Effector CD8-positive, alpha-beta T cell (primary cell): ENCODE measurements around the gene JMJD1C.

Experiments
- DNase-seq: peaks from one replicate; lab custom pipeline; 2025; lab: John Stamatoyannopoulos, UW

The JMJD1C gene

GRCh38 chr10:63438506-63439498 lies 27.0 kb downstream of the JMJD1C start:
- DNase-seq: no peak

- DNase-seq: no peak
These were observed 28.4 kb downstream of the JMJD1C start for GRCh38 chr10:63437116-63437949.

- DNase-seq: no peak
These were observed 29.6 kb downstream of the JMJD1C start for GRCh38 chr10:63436225-63436624.

- no peak for DNase-seq
These were observed 30.6 kb downstream of the JMJD1C start for GRCh38 chr10:63434866-63435854.

DNA sequence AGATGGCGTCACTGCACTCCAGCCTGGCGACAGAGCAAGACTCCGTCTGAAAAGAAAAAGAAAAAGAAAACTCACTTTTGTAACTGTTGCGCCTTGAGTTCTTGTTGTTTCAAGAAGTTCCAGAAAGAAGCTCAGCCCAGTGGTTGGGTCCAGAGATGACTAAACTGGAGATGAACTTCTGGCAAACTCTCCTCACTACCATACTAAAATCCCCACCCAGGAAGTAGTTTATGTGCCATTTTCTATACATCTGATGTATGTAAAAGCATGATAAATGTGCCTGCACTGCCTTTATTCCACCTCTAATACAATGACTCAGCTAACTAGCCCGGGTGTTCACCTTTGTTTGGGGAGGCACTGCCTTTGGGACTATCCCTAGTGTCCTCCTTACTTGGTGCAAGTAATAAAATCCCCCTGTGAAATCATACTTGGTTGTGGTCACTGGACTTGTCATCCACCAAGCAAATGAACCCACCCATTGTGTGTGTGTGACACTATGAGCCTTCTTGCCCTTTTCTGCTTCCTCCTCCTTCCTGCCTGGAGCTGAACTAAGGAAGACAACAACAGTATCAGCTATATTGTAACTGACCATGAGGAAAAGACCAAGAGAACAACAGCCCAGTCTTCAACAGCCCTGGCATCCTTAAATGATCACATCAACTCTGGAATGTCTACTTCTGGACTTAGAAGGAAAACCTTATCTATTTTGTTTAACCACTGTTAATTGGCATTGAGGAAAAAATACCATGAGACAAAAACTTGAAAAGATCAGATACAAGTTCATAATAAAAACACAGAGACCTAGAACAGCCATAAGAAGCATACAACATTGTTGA lies 33.6 kb downstream of the JMJD1C start:
- DNase-seq: no peak

GRCh38 chr10:63430999-63431356 lies 34.8 kb downstream of the JMJD1C start:
- no peak for DNase-seq

DNA sequence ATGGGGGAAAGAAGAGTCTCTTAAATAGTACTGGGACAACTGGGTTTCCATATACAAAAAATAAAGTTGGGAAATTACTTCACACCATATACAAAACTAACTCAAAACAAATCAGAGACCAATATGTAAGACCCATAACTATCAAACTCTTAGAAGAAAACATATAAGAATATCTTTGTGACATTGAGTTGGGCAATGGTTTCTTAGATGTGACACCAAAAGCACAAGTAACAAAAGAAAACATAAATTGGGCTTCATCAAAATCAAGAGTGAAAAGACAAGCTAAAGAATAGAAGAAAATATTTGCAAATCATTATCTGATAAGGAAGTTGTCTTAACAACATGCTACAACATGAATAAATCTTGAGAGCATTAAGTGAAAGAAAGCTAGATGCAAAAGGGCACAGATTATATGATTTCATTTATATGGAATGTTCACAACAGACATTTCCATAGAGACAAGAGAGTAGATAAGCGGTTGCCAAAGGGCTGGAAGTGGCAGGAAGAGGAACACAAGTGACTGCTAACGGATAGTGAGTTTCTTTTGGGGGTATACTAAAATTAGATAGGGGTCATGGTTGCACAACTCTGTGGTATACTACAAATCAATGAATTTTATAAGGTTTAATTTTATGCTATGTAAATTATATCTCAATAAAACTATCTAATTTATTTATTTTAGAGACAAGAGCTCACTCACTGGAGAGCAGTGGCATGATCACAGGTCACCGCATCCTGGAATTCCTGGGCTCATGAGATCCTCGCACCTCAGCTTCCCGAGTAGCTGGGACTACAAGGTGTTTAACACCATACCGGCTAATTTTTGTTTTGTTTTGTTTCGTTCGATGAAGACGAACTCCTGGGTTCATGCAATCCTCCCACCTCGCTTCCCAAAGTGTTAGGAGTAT lies 35.4 kb downstream of the JMJD1C start:
- DNase-seq: no peak

DNA sequence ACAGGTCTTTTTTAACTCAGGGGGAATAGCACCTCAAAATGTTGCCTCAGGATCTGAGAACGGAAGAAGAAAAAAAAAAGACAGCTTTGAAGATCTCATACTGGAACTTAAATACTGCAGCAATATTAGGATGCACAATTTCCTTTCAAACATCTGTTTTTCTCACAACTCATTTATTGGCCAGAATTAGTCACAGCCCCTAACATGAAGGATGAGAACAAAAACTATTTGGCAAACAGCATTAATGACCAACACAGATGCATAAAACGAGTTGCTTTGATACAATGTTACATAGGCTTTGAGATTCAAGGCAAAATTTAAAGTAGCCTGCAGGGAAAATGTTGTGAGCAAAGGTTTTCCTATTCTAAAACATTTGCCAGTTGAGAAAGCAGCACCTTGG lies 36.5 kb downstream of the JMJD1C start:
- DNase-seq: no peak

DNA sequence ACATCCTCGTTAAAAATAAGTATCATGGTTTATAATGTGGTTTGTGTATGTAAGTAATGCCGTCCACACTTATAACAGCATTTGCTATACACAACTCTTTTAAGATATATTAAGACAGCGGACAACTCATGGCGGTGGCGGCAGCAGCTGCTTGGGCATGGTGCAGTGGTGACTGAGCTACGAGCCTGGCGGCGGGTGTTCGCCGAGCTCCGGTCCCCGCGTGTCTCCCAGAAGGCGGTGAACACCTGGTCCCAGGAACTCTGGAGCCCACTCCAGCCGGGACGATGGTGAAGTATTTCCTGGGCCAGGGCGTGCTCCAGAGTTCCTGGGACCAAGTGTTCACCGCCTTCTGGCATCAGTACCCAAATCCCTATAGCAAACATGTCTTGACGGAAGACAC lies 38.8 kb downstream of the JMJD1C start:
- DNase-seq: no peak

DNA sequence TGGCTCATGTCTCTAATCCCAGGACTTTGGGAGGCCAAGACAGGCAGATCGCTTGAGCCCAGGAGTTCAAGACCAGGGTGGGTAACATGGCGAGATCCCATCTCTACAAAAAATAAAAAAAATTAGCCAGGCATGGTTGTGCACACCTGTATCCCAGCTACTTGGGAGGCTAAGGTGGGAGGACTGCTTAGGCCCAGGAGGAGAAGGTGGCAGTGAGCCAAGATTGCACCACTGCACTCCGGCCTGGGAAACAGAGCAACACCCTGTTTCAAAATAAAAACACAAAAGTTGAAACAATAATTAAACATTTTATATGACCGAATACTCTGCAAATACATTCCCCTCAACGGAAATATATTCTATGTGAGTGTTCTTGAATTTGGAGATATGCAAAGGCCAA lies 40.3 kb downstream of the JMJD1C start:
- DNase-seq: no peak

DNA sequence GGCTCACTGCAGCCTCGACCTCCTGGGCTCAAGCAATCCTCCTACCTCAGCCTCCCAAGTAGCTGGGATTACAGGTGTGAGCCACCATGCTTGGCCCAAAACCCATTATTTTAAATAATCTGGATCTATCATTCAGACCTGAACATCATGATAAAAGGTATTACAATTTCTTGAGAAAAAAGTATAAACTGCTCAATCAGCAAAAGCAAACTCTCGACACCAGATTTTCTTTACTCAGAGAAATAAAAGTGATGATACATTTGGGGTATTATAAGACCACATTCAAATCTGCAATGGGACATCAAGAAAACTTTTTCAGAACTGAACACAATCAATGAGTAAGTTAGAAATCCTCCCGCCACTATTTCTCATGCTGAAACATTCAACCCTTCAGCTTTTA lies 41.2 kb downstream of the JMJD1C start:
- DNase-seq: no peak

DNA sequence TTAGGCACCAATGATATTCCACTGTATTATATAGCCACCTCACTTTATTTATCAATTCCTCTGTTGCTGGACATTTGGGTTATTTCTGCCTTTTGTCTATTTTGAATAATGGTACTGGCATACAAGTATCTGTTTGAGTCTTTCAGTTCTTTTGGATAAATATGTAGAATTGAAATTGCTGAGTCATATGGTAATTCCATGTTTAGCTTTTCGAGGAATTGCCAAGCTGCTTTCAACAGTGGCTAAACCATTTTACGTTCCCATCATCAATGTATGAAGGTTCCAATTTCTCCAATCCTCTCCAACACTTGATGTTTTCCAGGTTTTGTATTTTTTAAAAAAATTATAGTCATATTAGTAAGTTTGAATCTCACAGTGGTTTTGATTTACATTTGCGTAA lies 42.3 kb downstream of the JMJD1C start:
- DNase-seq: no peak

- DNase-seq: no peak
These were observed 44.2 kb downstream of the JMJD1C start for GRCh38 chr10:63421591-63421990.

DNA sequence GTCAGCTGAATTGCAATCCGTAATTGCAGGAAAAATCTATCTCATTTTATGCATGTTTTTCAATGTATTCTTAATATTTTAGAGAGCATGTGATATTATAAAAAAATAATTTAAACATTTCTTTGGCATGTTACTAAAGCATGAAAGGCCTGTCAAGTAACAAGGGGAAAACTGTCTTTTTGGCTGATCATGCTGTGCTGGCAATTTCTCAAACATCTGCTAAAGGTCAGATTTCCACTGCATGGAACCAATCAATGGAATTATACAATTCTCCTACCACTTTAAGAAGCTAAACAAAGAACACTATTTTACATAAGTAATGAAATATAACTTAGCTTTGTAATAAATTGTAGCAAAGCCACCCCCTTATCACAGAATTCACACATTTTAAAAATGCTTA lies 49.4 kb downstream of the JMJD1C start:
- DNase-seq: no peak

DNA sequence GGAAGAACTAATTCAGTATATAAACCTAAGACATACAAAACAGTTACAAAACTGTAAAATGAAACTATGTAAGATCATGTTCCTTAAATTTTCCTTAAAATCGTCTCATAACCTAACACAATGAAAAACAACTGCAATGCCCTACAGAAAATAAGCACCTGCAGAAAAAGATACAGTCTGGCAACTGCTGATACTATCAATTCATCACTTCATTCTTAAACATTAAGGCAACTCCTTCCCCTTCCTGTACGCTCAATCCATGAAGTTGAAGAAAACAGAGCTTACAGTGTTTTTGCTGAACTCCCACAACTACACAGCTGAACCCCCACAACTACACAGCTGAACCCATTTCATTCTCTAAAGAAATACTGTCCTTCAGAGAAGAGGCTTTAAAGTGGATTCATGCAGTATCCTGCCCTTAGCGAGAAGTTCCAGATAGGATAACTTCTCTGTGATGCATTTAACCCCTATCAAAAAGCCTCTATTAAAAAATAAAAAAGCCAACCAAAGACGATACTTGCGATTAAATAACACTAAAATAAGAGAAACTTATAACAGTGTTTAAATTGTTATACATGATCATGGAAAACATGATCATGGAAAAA lies 50.0 kb downstream of the JMJD1C start:
- DNase-seq: no peak

- DNase-seq: no peak
These were observed 51.1 kb downstream of the JMJD1C start for GRCh38 chr10:63414481-63415260.

- DNase-seq: no peak
These were observed 52.3 kb downstream of the JMJD1C start for GRCh38 chr10:63413429-63413828.

- DNase-seq: no peak
These were observed 53.5 kb downstream of the JMJD1C start for GRCh38 chr10:63412304-63412703.
